Articular chondrocyte of knee joint (primary cell): ENCODE measurements around the gene MAGEA6. TPM values are rescaled to one million over a fixed set of nuclear protein-coding genes. Genes with fewer than 3 reads are reported as not detected.

Experiments used
- total RNA-seq: library from RNA; depleted of rRNA; stranded (reverse); fragments of >200 nt; gene quantifications from 2 replicates; pipeline ENCODE4 v1.2.3, GENCODE V29; 2012

Gene MAGEA6, protein sequence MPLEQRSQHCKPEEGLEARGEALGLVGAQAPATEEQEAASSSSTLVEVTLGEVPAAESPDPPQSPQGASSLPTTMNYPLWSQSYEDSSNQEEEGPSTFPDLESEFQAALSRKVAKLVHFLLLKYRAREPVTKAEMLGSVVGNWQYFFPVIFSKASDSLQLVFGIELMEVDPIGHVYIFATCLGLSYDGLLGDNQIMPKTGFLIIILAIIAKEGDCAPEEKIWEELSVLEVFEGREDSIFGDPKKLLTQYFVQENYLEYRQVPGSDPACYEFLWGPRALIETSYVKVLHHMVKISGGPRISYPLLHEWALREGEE
- total RNA-seq, result not detected in 2 replicates

DNA sequence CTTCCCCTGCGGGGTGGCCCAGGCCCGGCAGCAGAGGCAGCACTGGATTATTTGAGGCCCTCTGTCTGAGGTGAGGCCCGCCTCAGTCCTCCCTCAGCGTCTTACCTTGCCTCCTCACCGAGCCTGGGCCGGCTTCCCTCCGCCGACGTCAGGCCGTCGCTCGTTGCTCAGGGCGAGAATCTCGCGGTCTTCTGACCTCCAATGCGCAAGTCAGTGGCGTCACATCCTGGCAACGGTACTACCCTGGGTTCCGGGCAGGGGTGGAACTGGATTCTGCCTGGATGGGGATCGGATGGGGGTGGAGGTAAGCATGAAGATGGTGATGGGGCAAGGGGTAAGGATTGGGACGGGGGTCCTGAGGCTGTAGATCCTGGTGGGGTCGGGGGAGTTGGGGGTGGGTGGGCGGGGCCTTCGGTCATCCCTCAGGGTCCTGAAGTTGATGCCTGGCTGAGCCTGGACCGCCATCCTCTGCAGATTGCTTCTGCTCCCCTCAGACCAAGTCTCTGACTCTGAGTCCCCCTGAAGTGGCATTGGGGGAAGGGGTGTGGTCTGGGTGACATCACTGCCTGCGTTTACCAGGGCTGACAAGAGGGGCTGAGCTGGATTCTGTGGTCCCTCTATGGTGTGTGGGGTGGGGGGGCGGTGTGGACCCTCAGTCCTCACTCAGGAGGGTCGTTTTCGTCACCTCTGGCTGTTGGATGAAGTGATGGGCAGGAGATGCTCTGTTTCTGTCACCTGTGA is at the start of gene MAGEA6:
Gene MAGEA6 (minus strand): TSS at position 141 of the 741 bp plus-strand sequence. CDS start 2,039 bp downstream, outside the sequence.

GRCh38 chrX:152758918-152759317 is 10.6 kb downstream of the MAGEA6 start, which contains the start of gene CSAG3:
TSS of gene CSAG3 (plus strand) at chrX:152759218.

DNA sequence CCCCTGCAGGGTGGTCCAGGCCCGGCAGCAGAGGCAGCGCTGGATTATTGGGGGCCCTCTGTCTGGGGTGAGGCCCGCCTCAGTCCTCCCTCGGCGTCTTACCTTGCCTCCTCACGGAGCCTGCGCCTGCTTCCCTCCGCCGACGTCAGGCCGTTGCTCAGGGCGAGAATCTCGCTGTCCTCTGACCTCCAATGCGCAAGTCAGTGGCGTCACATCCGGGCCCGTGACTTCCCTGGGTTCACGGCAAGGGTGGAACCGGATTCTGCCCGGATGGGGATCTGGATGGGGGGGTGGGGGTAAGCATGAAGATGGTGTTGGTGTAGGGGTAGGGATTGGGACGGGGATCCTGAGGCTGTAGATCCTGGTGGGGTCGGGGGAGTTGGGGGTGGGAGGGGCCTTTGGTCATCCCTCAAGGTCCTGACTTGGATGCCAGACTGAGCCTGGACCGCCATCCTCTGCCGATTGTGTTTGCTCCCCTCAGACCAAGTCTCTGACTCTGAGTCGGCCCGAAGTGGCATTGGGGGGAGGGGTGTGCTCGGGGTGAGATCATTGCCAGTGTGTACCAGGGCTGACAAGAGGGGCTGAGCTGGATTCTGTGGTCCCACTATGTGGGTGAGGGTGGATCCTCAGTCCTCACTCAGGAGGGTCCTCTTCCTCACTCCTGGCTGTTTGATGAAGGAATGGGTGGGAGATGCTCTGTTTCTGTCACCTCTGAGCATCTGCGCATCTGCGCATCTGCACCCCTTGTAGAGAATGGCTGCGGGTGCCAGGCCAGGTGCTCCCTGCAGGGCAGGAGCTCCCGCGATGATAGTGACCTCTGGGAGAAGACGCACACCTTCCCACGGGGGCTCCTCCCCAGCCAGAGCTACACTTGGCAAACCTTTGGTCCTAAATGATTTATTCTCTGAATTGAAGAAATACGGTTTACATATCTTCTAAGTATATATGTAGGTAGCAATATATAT is 15.5 kb downstream of the MAGEA6 start, which contains the start of gene MAGEA2:
Gene MAGEA2 (minus strand): TSS at position 157 of the 965 bp plus-strand sequence. CDS start 2,479 bp downstream, outside the sequence.

DNA sequence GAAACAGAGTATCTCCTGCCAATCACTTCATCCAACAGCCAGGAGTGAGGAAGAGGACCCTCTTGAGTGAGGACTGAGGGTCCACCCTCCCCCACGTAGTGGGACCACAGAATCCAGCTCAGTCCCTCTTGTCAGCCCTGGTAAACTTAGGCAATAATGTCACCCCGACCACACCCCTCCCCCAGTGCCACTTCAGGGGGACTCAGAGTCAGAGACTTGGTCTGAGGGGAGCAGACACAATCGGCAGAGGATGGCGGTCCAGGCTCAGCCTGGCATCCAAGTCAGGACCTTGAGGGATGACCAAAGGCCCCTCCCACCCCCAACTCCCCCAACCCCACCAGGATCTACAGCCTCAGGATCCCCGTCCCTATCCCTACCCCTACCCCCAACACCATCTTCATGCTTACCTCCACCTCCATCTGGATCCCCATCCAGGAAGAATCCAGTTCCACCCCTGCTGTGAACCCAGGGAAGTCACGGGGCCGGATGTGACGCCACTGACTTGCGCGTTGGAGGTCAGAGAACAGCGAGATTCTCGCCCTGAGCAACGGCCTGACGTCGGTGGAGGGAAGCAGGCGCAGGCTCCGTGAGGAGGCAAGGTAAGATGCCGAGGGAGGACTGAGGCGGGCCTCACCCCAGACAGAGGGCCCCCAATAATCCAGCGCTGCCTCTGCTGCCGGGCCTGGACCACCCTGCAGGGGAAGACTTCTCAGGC is 36.1 kb downstream of the MAGEA6 start, which contains the start of the genes CSAG1 and MAGEA12:
Gene CSAG1 (minus strand): TSS at position 461 of the 715 bp plus-strand sequence. CDS start 1,261 bp downstream, outside the sequence.
Gene MAGEA12 (plus strand): TSS at position 497 of the 715 bp plus-strand sequence. CDS start 2,405 bp downstream, outside the sequence.

Other genes starting within 250 kb of the MAGEA6 start
- under 0.01 TPM in 1 of 2 replicates, not detected in the other for gene GABRQ, start 131.8 kb downstream of the MAGEA6 start, total RNA-seq
- gene MAGEA3, start 70.9 kb downstream of the MAGEA6 start, total RNA-seq, result not detected in 2 replicates
- not detected in 2 replicates for gene CSAG2, start 60.4 kb downstream of the MAGEA6 start, total RNA-seq
- gene MAGEA2B, start 55.1 kb downstream of the MAGEA6 start, total RNA-seq, result not detected in 2 replicates
- not detected in 2 replicates for gene CSAG1, start 36.0 kb downstream of the MAGEA6 start, total RNA-seq
- gene MAGEA12, start 35.9 kb downstream of the MAGEA6 start, total RNA-seq, result not detected in 2 replicates
- gene MAGEA2, start 15.8 kb downstream of the MAGEA6 start, total RNA-seq, result not detected in 2 replicates
- gene CSAG3, start 10.5 kb downstream of the MAGEA6 start, total RNA-seq, result not detected in 2 replicates
- gene CETN2, start 61.1 kb upstream of the MAGEA6 start, total RNA-seq, result 50.3 and 67.7 TPM in 2 replicates
- 15.0 and 15.8 TPM in 2 replicates for gene NSDHL, start 61.4 kb upstream of the MAGEA6 start, total RNA-seq
- gene ZNF185, start 128.4 kb upstream of the MAGEA6 start, total RNA-seq, result 3.4 and 5.0 TPM in 2 replicates
- gene PNMA5, start 224.4 kb upstream of the MAGEA6 start, total RNA-seq, result not detected in 2 replicates